Smooth muscle cell (in vitro differentiated cells): ENCODE results near the gene EMB. TPM values are rescaled to one million over a fixed set of nuclear protein-coding genes. Genes with fewer than 3 reads are reported as not detected.
A peak's percentile ranks its signal among the peaks of the same experiment; 100 is the strongest.
"Not testable (repeated sequence)": the region's sequence is repeated elsewhere in the genome, so short reads cannot be mapped to it uniquely, and the experiment has no call there.

ENCODE experiments used
- DNase-seq: peaks from one replicate; lab custom pipeline; 2025; ENCODE audit not compliant: unreplicated experiment; lab: John Stamatoyannopoulos, UW
- H2AFZ ChIP-seq: fragments of 200-600 bp; sonication (generic); 2 replicates; pipeline ENCODE4 v1.6.0; 2016; ENCODE audit warnings: antibody characterized with exemption, low read depth, mild to moderate bottlenecking
- H3F3A ChIP-seq: fragments of 200-600 bp; sonication (generic); 2 replicates; pipeline ENCODE4 v1.6.0; 2017; ENCODE audit warnings: antibody characterized with exemption, low read depth
- H3K27ac ChIP-seq: fragments of 200-600 bp; sonication (generic); 2 replicates; pipeline ENCODE4 v1.5.1; 2016; ENCODE audit warnings: low read depth, mild to moderate bottlenecking
- H3K27me3 ChIP-seq: fragments of 200-600 bp; sonication (generic); 2 replicates; pipeline ENCODE4 v1.6.1; 2016; ENCODE audit warnings: low read depth, mild to moderate bottlenecking
- H3K36me3 ChIP-seq: fragments of 200-600 bp; sonication (generic); 2 replicates; pipeline ENCODE4 v1.5.1; 2016; ENCODE audit warnings: low read depth
- H3K4me1 ChIP-seq: fragments of 200-600 bp; sonication (generic); 2 replicates; pipeline ENCODE4 v1.5.1; 2016; ENCODE audit warnings: low read depth
- H3K4me2 ChIP-seq: fragments of 200-600 bp; sonication (generic); 2 replicates; pipeline ENCODE4 v1.6.0; 2016; ENCODE audit warnings: mild to moderate bottlenecking
- H3K4me3 ChIP-seq: fragments of 200-600 bp; sonication (generic); 2 replicates; pipeline ENCODE4 v1.5.1; 2016; ENCODE audit warnings: mild to moderate bottlenecking
- H3K79me2 ChIP-seq: fragments of 200-600 bp; sonication (generic); 2 replicates; pipeline ENCODE4 v1.6.0; 2016; ENCODE audit warnings: low read depth, mild to moderate bottlenecking
- H3K9ac ChIP-seq: fragments of 200-600 bp; sonication (generic); 2 replicates; pipeline ENCODE4 v1.6.0; 2016; ENCODE audit warnings: low read depth
- H3K9me3 ChIP-seq: fragments of 200-600 bp; sonication (generic); replicated peaks from 2 replicates; pipeline ENCODE4 v1.5.1; 2016; ENCODE audit warnings: low read depth
- H4K20me1 ChIP-seq: fragments of 200-600 bp; sonication (generic); 2 replicates; pipeline ENCODE4 v1.6.0; 2016; ENCODE audit warnings: low read depth
- CTCF ChIP-seq: fragments of 200-600 bp; sonication (generic); IDR thresholded peaks from 2 replicates; pipeline ENCODE4 v1.5.1; 2017; ENCODE audit warnings: borderline replicate concordance, mild to moderate bottlenecking, antibody characterized with exemption; ENCODE audit not compliant: insufficient read depth, poor library complexity, severe bottlenecking
- WGBS: methylation state at CpG from one replicate; pipeline ENCODE4 v1.1.7; 2016; ENCODE audit warnings: low lambda C conversion rate; 5-methylcytosine and 5-hydroxymethylcytosine counted together
- polyA plus RNA-seq: library from polyadenylated mRNA; unstranded; fragments of >200 nt; fragmentation: Nextera tagmentation; extraction: Ambion mirVana; gene quantifications from 2 replicates; pipeline ENCODE4 v1.2.1, GENCODE V29; 2016
- total RNA-seq: library from RNA; depleted of rRNA; stranded (reverse); fragments of >200 nt; gene quantifications from 2 replicates; pipeline ENCODE4 v1.2.3, GENCODE V29; 2014

EMB gene
- total and polyA plus RNA-seq, 2 experiments from 2014 or later = 6.6 to 19.5 TPM

DNA sequence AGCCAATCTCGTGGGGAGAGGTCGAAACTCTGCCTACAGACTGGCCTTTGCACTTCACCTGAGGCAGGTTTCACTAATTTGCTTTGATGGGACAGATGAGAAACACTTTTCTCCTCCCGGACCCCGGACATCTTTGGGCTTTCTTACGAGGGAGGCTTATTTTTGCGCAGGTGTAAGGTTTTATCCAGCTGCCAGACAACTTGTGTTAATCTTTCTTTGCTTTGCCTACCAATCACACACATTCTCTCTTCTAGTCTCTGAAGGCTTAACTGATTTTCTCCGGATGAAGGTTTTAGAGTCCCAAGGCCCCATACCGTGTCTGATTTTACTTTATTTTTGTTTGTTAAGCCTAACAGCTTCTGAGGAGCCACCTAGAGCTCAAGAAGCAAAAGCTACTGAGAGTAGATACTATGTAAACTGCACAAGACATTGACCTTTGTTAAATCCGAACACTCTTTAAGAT is 436 bp upstream of the EMB start:
- no peaks in the 10 kb centered on the region for H3K27me3 ChIP-seq
- H3K9me3 ChIP-seq = no peaks in the 10 kb centered on the region
- peak overlapping the region; percentile 75 for H3K4me3 ChIP-seq
- peak overlapping the region; percentile 78 for H2AFZ ChIP-seq
- H3K79me2 ChIP-seq = no peaks in the 10 kb centered on the region
- WGBS = 15% methylated on average over 9 of the region's 9 CpGs
- peak overlapping the region; percentile 95 for H3K4me2 ChIP-seq
- no peaks in the 10 kb centered on the region for H3F3A ChIP-seq
- no peaks in the 10 kb centered on the region for H3K4me1 ChIP-seq
- no peak for TF ChIP-seq CTCF
- H4K20me1 ChIP-seq = no peaks in the 10 kb centered on the region
- H3K27ac ChIP-seq = no peak overlapping the region
- DNase-seq = no peak
- H3K9ac ChIP-seq = no peak overlapping the region
- H3K36me3 ChIP-seq = no peaks in the 10 kb centered on the region

DNA sequence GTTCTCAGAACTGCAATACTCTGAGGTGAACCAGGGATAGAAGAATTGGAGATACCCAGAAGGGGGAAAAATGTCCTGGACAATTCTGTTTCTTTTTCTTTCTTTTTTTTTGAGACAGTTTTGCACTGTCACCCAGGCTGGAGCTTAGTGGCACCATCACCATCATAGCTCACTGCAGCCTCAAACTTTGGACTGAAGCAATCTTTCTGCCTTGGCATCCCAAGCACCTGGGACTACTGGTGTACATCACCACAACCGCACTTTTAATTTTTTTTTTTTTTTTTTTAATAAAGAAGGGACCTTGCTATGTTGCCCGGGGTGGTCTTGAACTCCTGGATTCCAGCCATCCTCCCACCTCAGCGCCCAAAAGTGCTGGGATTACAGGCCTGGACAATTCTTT is 1.9 kb downstream of the EMB start:
- Histone ChIP-seq H4K20me1 (no peaks in the 10 kb centered on the region), H3K79me2 (no peaks in the 10 kb centered on the region), H3F3A (no peaks in the 10 kb centered on the region), H3K4me3 (no peak overlapping the region), H3K4me2 (no peak overlapping the region), H3K27me3 (no peaks in the 10 kb centered on the region), H3K36me3 (no peaks in the 10 kb centered on the region), H2AFZ (no peak overlapping the region), H3K4me1 (no peaks in the 10 kb centered on the region), H3K27ac (no peak overlapping the region), H3K9ac (no peak overlapping the region), H3K9me3 (no peaks in the 10 kb centered on the region)
- no peak for DNase-seq
- 80% methylated on average over 3 of the region's 3 CpGs for WGBS
- TF ChIP-seq CTCF = no peak

DNA sequence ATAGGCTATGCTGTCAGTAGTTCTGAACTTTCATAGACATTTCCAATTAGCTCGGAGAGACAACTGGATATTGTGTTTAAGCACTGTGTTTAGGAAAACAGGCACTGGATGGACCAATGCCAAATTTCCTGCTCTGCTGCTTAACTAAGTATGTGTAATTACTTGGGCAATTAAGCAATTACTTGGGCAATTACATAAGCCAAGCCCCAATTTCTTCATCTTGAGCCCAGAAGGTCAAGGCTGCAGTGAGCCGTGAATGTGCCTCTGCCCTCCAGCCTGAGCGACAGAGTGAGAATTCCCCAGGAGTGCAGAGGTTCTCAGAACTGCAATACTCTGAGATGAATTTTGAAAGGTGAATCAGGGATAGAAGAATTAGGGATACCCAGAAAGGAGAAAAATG is 3.0 kb downstream of the EMB start:
- H3K27ac ChIP-seq, H3K9me3 ChIP-seq, H3F3A ChIP-seq, H3K9ac ChIP-seq, H2AFZ ChIP-seq, H3K4me3 ChIP-seq, H3K4me2 ChIP-seq, H3K4me1 ChIP-seq, DNase-seq, H3K36me3 ChIP-seq, H3K79me2 ChIP-seq, H4K20me1 ChIP-seq, H3K27me3 ChIP-seq: not testable (repeated sequence)
- WGBS = 72% methylated on average over 3 of the region's 3 CpGs

- 93% methylated on average over 3 of the region's 3 CpGs for WGBS
- H3F3A ChIP-seq = no peaks in the 10 kb centered on the region
- H3K4me1 ChIP-seq = peaks cover 11% of the 10 kb centered on the region
- no peak overlapping the region for H3K4me2 ChIP-seq
- H3K79me2 ChIP-seq = no peaks in the 10 kb centered on the region
- no peak for TF ChIP-seq CTCF
- H2AFZ ChIP-seq = no peak overlapping the region
- no peaks in the 10 kb centered on the region for H3K36me3 ChIP-seq
- no peak overlapping the region for H3K4me3 ChIP-seq
- no peak for DNase-seq
- no peak overlapping the region for H3K9ac ChIP-seq
- no peaks in the 10 kb centered on the region for H4K20me1 ChIP-seq
- no peak overlapping the region for H3K27ac ChIP-seq
- no peaks in the 10 kb centered on the region for H3K27me3 ChIP-seq
- H3K9me3 ChIP-seq = no peaks in the 10 kb centered on the region
These were observed 5.9 kb downstream of the EMB start for GRCh38 chr5:50435168-50435567.

DNA sequence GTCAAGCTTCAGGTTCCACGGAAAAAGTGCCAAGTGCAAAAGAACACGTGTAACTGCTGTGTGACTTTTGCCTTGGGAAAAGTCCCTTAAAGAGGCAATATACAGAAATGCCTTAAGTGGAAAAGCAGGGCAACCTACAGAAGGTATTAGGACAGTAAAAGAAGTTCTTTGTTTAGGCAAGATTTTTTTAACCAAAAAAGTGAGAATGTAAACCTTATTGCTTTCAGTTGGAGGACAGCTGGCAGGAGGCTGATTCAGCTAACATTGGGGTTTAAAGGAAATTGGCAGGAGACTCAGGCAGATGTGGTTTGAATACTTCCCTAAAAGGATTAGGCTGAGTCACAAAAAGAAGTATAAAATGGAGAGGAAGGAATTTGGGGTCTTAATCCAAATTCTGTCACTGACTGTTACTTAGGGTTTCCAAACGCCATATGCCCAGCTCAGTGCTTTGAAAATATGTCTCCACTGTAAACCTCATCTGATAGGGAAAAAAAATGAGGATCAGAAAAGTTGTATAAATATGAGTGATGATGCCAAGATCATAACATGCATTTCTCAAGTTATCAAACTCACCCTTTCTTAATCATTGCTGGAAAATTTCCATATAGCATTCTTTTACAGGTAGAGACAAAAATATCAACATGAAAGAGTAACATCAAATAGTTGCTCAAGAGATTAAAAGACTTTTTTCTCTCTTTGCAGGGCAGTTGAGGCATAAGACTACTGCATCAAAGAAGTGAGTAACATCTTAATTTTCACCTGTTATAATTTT is 9.8 kb downstream of the EMB start:
- peak overlapping the region; percentile 52 for H3K27ac ChIP-seq
- H3K9me3 ChIP-seq, H3K79me2 ChIP-seq, DNase-seq, H3K4me2 ChIP-seq, H3F3A ChIP-seq, H3K36me3 ChIP-seq, H3K27me3 ChIP-seq, H3K9ac ChIP-seq, H3K4me3 ChIP-seq, H4K20me1 ChIP-seq: not testable (repeated sequence)
- 58% methylated on average over 3 of the region's 3 CpGs for WGBS
- peaks cover 11% of the 10 kb centered on the region for H3K4me1 ChIP-seq
- peak overlapping the region; percentile 55 for H2AFZ ChIP-seq

- H3F3A ChIP-seq, H4K20me1 ChIP-seq, H3K4me2 ChIP-seq, H3K4me1 ChIP-seq, H3K27me3 ChIP-seq, H3K79me2 ChIP-seq, H3K4me3 ChIP-seq, H3K36me3 ChIP-seq, H3K9me3 ChIP-seq, DNase-seq: not testable (repeated sequence)
- peak overlapping the region; percentile 82 for H3K27ac ChIP-seq
- peak overlapping the region; percentile 61 for H2AFZ ChIP-seq
- peak overlapping the region; percentile 26 for H3K9ac ChIP-seq
- 85% methylated on average over 3 of the region's 3 CpGs for WGBS
These were observed 17.8 kb downstream of the EMB start for GRCh38 chr5:50423100-50423799.
